IMR-90 (cell line): Measurements from ENCODE around the gene AP3B1. TPM values are rescaled to one million over a fixed set of nuclear protein-coding genes. Genes with fewer than 3 reads are reported as not detected.

Experiments used
- ATAC-seq: fragments of 200-7000 bp; cut with Tn5 transposase; 2 replicates; pipeline ENCODE4 v1.9.1; 2020; ENCODE audit warnings: low read depth, mild to moderate bottlenecking, moderate library complexity
- BruUV-seq: library from RNA; stranded (reverse); fragments of 400-500 nt; replicated peaks from 2 replicates; lab custom pipeline; 2021; lab: Mats Ljungman, UMichigan
- CTCF ChIA-PET: fragments of 300-600 bp; formaldehyde crosslinking; extraction: SDS; loops from one replicate; lab custom pipeline; 2021; ENCODE audit warnings: antibody characterized with exemption; lab: Yijun Ruan, JAX
- POLR2A ChIA-PET: fragments of 300-600 bp; sonication (Branson Sonifier 250); formaldehyde crosslinking; loops from one replicate; lab custom pipeline; 2022; ENCODE audit warnings: antibody characterized with exemption; ENCODE audit not compliant: unreplicated experiment; lab: Charles Lee
- DNase-seq: peaks from one replicate; pipeline ENCODE4 v3.0.0; 2013
- H2AFZ ChIP-seq: replicated peaks from 2 replicates; pipeline ENCODE3; 2013; ENCODE audit warnings: low read length, mild to moderate bottlenecking; ENCODE audit not compliant: poor library complexity
- H2AK5ac ChIP-seq: 2 replicates; pipeline ENCODE4 v1.6.1; 2013; ENCODE audit warnings: low read depth, low read length, inconsistent platforms
- H2AK9ac ChIP-seq: replicated peaks from 2 replicates; pipeline ENCODE3; 2013; ENCODE audit warnings: mild to moderate bottlenecking, low read depth, low read length, moderate library complexity; ENCODE audit not compliant: poor library complexity
- H2BK120ac ChIP-seq: 2 replicates; pipeline ENCODE4 v1.6.1; 2013; ENCODE audit warnings: low read depth, low read length, inconsistent platforms
- H2BK15ac ChIP-seq: 3 replicates; pipeline ENCODE4 v1.6.1; 2013; ENCODE audit warnings: low read depth, low read length, inconsistent platforms
- H2BK20ac ChIP-seq: 2 replicates; pipeline ENCODE4 v1.6.1; 2013; ENCODE audit warnings: low read depth, mild to moderate bottlenecking, inconsistent platforms, low read length, moderate library complexity
- H2BK5ac ChIP-seq: 2 replicates; pipeline ENCODE4 v1.6.1; 2013; ENCODE audit warnings: mild to moderate bottlenecking, low read depth, low read length, inconsistent platforms; ENCODE audit not compliant: poor library complexity, severe bottlenecking
- H3K14ac ChIP-seq: replicated peaks from 2 replicates; pipeline ENCODE4 v1.6.1; 2013; ENCODE audit warnings: low read depth, low read length, inconsistent platforms
- H3K18ac ChIP-seq: 2 replicates; pipeline ENCODE4 v1.6.1; 2013; ENCODE audit warnings: low read depth, low read length, control low read depth
- H3K23ac ChIP-seq: 2 replicates; pipeline ENCODE4 v1.6.1; 2013; ENCODE audit warnings: low read depth, low read length, inconsistent platforms
- H3K27ac ChIP-seq: 2 replicates; pipeline ENCODE4 v1.5.1; 2013; ENCODE audit warnings: mild to moderate bottlenecking, control low read depth, low read length; ENCODE audit not compliant: insufficient read depth
- H3K27me3 ChIP-seq: 2 replicates; pipeline ENCODE4 v1.6.1; 2013; ENCODE audit warnings: low read length; ENCODE audit not compliant: control insufficient read depth, insufficient read depth
- H3K36me3 ChIP-seq: 2 replicates; pipeline ENCODE4 v1.6.1; 2013; ENCODE audit warnings: low read length, mixed read lengths; ENCODE audit not compliant: control insufficient read depth, insufficient read depth
- H3K4ac ChIP-seq: 2 replicates; pipeline ENCODE4 v1.6.1; 2013; ENCODE audit warnings: low read depth, low read length, inconsistent platforms
- H3K4me1 ChIP-seq: 2 replicates; pipeline ENCODE4 v1.6.1; 2013; ENCODE audit warnings: low read length, mixed read lengths; ENCODE audit not compliant: control insufficient read depth, insufficient read depth
- H3K4me2 ChIP-seq: 2 replicates; pipeline ENCODE4 v1.6.1; 2013; ENCODE audit warnings: low read depth, mild to moderate bottlenecking, control low read depth, low read length, moderate library complexity
- H3K4me3 ChIP-seq: 2 replicates; pipeline ENCODE4 v1.5.1; 2013; ENCODE audit warnings: low read depth, mild to moderate bottlenecking, control low read depth, low read length, moderate library complexity; ENCODE audit not compliant: insufficient read depth
- H3K56ac ChIP-seq: 2 replicates; pipeline ENCODE4 v1.6.1; 2013; ENCODE audit warnings: low read length, inconsistent platforms; ENCODE audit not compliant: insufficient read depth; ENCODE audit errors: extremely low read depth
- H3K79me1 ChIP-seq, 2 experiments: 2 replicates each; pipeline ENCODE4 v1.6.1; 2013; ENCODE audit warnings: low read length in 2 of 2, inconsistent platforms in 1 of 2, low read depth in 1 of 2
- H3K9ac ChIP-seq: 2 replicates; pipeline ENCODE4 v1.6.1; 2013; ENCODE audit warnings: low read depth, low read length, control low read depth
- H3K9me1 ChIP-seq: 2 replicates; pipeline ENCODE4 v1.6.1; 2013; ENCODE audit warnings: low read length, inconsistent platforms; ENCODE audit not compliant: insufficient read depth
- H3K9me3 ChIP-seq: 2 replicates; pipeline ENCODE4 v1.6.1; 2013; ENCODE audit warnings: low read length; ENCODE audit not compliant: control insufficient read depth, insufficient read depth
- H4K20me1 ChIP-seq: 2 replicates; pipeline ENCODE4 v1.6.1; 2013; ENCODE audit warnings: low read length, inconsistent platforms; ENCODE audit not compliant: insufficient read depth
- H4K5ac ChIP-seq: 2 replicates; pipeline ENCODE4 v1.6.1; 2013; ENCODE audit warnings: mild to moderate bottlenecking, low read depth, low read length, control low read depth
- H4K8ac ChIP-seq, 2 experiments: 2 replicates each; pipeline ENCODE4 v1.6.1; 2013; ENCODE audit warnings: low read depth in 2 of 2, low read length in 2 of 2, control low read depth in 1 of 2, inconsistent platforms in 1 of 2
- H4K91ac ChIP-seq: 2 replicates; pipeline ENCODE4 v1.6.1; 2013; ENCODE audit warnings: low read depth, low read length, inconsistent platforms; ENCODE audit not compliant: insufficient read depth
- BHLHE40 ChIP-seq: fragments of 150-350 bp; IDR thresholded peaks from 2 replicates; pipeline ENCODE4 v1.6.1; 2016; ENCODE audit warnings: mild to moderate bottlenecking, low read depth, low read length
- CEBPB ChIP-seq: IDR thresholded peaks from 2 replicates; pipeline ENCODE4 v1.6.1; 2012; ENCODE audit warnings: low read depth, low read length, improper control_type of control experiment
- CHD1 ChIP-seq: IDR thresholded peaks from 2 replicates; pipeline ENCODE4 v1.6.1; 2012; ENCODE audit warnings: low read depth, low read length, improper control_type of control experiment
- FOS ChIP-seq: fragments of 150-350 bp; IDR thresholded peaks from 2 replicates; pipeline ENCODE4 v1.6.1; 2016; ENCODE audit warnings: low read depth, low read length
- MAFK ChIP-seq: IDR thresholded peaks from 2 replicates; pipeline ENCODE4 v1.6.1; 2012; ENCODE audit warnings: low read depth, low read length, improper control_type of control experiment
- MAZ ChIP-seq: IDR thresholded peaks from 2 replicates; pipeline ENCODE4 v1.6.1; 2012; ENCODE audit warnings: low read depth, mild to moderate bottlenecking, low read length, improper control_type of control experiment, moderate library complexity, borderline replicate concordance
- MXI1 ChIP-seq: IDR thresholded peaks from 2 replicates; pipeline ENCODE4 v1.6.1; 2012; ENCODE audit warnings: low read depth, mild to moderate bottlenecking, low read length, moderate library complexity, borderline replicate concordance
- NFE2L2 ChIP-seq: fragments of 150-350 bp; IDR thresholded peaks from 2 replicates; pipeline ENCODE4 v1.6.1; 2016; ENCODE audit warnings: low read depth, mild to moderate bottlenecking, low read length
- RAD21 ChIP-seq: IDR thresholded peaks from 2 replicates; pipeline ENCODE4 v1.6.1; 2012; ENCODE audit warnings: low read length, improper control_type of control experiment
- RCOR1 ChIP-seq: IDR thresholded peaks from 2 replicates; pipeline ENCODE4 v1.6.1; 2012; ENCODE audit warnings: mild to moderate bottlenecking, low read length, improper control_type of control experiment; ENCODE audit not compliant: insufficient replicate concordance
- WGBS, 2 experiments: methylation state at CpG; one replicate each; pipeline versions ENCODE4 v1.1.5 to v1.1.7; 2013; ENCODE audit warnings: missing lambda C conversion rate in 2 of 2; ENCODE audit not compliant: insufficient read length in 1 of 2; ENCODE audit errors: extremely low coverage in 2 of 2; 5-methylcytosine and 5-hydroxymethylcytosine counted together
- dilution Hi-C: fragments of 300-500 bp; cut with HindIII; formaldehyde crosslinking; loops from one replicate; pipeline ENCODE4 v1.14.3; 2018; ENCODE audit warnings: low sequenced_read_pairs; ENCODE audit not compliant: unreplicated experiment
- in situ Hi-C: fragments of 300-500 bp; cut with MboI; formaldehyde crosslinking; loops from 3 replicates; pipeline ENCODE4 v1.14.3; 2019; ENCODE audit warnings: low sequenced_read_pairs, inconsistent platforms, mixed read lengths
- intact Hi-C: fragments of 100-400 bp; cut with micrococcal nuclease; formaldehyde crosslinking; loops from 2 replicates; pipeline ENCODE4 v1.10.0; 2022
- polyA plus RNA-seq, 3 experiments: library from polyadenylated mRNA; depleted of rRNA; stranded (reverse); fragments of >200 nt; gene quantifications; 2 replicates each; pipeline ENCODE4 v1.2.3, GENCODE V29; 2012; ENCODE audit warnings: low replicate concordance in 1 of 3
- total RNA-seq: library from RNA; depleted of rRNA; stranded (reverse); fragments of >200 nt; gene quantifications from 2 replicates; pipeline ENCODE4 v1.2.3, GENCODE V29; 2012
- TF ChIP-seq, protein P1 (sequence below): conservative IDR thresholded peaks from 2 replicates; pipeline ENCODE4 v1.5.1; 2012; ENCODE audit warnings: mild to moderate bottlenecking, low read depth, low read length, improper control_type of control experiment
- TF ChIP-seq, protein P2 (sequence below): fragments of 150-350 bp; IDR thresholded peaks from 2 replicates; pipeline ENCODE4 v1.6.1; 2016; ENCODE audit warnings: low read depth, mild to moderate bottlenecking, low read length, moderate library complexity, borderline replicate concordance

The AP3B1 gene
- total and polyA plus RNA-seq, 2 of the 4 experiments (the other 2 are of a cell fraction): 33.1 to 59.0 TPM

DNA sequence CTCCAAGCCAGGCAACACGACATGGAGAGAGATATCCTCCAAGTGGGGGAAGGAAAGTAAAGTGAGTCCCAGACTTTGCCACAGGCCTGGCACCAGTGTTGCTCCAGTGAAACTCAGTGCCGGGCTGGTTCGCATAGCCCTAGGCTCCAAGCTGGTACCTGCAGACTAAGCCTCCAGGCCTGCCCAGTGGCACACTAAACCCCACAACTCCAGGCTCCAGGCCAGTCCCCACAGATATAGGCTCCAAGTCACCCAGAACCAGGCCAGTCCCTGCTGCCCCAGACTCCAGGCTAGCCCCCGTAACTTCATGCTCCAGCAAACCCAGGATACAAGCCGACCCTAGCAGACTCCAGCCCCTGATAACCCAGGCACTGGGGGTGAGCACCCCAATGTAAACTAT is 23.0 kb upstream of the AP3B1 start:
- H4K8ac ChIP-seq: no peak overlapping the region
- H3K18ac ChIP-seq: no peak overlapping the region
- no peaks in the 10 kb centered on the region for H4K20me1 ChIP-seq
- H2AK5ac ChIP-seq: no peak overlapping the region
- H3K4me3 ChIP-seq: no peak overlapping the region
- BruUV-seq: no TSS peak
- no peak overlapping the region for H3K14ac ChIP-seq
- H4K5ac ChIP-seq: no peak overlapping the region
- no peak overlapping the region for H2BK5ac ChIP-seq
- intact Hi-C loops (no loop called here), in situ Hi-C loops (loop anchor here (25.0 kb wide), 1 partner anchor 645 kb away; no protein-coding TSS in a partner anchor), dilution Hi-C loops (no loop called here)
- WGBS, 2 experiments: 100% methylated on average over 3 of the region's 5 CpGs; no CpG with 5 or more reads in 1 of the 2 experiments
- ATAC-seq (no peak), DNase-seq (no peak)
- no peak overlapping the region for H3K27ac ChIP-seq
- no peak overlapping the region for H2BK120ac ChIP-seq
- no peak overlapping the region for H3K9ac ChIP-seq
- CTCF ChIA-PET: no interaction called here
- no peaks in the 10 kb centered on the region for H3K4me1 ChIP-seq
- H2BK15ac ChIP-seq: no peak overlapping the region
- no peak overlapping the region; the same call in 1 of the 2 replicates for H3K23ac ChIP-seq
- no peak overlapping the region for H4K91ac ChIP-seq
- H2BK20ac ChIP-seq: no peak overlapping the region
- H3K79me1 ChIP-seq: no peaks in the 10 kb centered on the region
- H3K9me1 ChIP-seq: no peaks in the 10 kb centered on the region
- no peak overlapping the region for H2AFZ ChIP-seq
- H3K27me3 ChIP-seq: no peaks in the 10 kb centered on the region
- H3K4ac ChIP-seq: no peak overlapping the region
- no peak overlapping the region for H3K56ac ChIP-seq
- H3K36me3 ChIP-seq: no peaks in the 10 kb centered on the region
- POLR2A ChIA-PET: no interaction called here
- H3K4me2 ChIP-seq: no peak overlapping the region
- H3K9me3 ChIP-seq: peaks cover 5% of the 10 kb centered on the region; the same call in 1 of the 2 replicates
- TF ChIP-seq MXI1: no peak
- no peak for TF ChIP-seq RCOR1
- TF ChIP-seq MAZ: no peak
- no peak for TF ChIP-seq CHD1
- no peak for TF ChIP-seq RAD21
- no peak for TF ChIP-seq FOS
- TF ChIP-seq BHLHE40: no peak
- TF ChIP-seq, protein P1, sequence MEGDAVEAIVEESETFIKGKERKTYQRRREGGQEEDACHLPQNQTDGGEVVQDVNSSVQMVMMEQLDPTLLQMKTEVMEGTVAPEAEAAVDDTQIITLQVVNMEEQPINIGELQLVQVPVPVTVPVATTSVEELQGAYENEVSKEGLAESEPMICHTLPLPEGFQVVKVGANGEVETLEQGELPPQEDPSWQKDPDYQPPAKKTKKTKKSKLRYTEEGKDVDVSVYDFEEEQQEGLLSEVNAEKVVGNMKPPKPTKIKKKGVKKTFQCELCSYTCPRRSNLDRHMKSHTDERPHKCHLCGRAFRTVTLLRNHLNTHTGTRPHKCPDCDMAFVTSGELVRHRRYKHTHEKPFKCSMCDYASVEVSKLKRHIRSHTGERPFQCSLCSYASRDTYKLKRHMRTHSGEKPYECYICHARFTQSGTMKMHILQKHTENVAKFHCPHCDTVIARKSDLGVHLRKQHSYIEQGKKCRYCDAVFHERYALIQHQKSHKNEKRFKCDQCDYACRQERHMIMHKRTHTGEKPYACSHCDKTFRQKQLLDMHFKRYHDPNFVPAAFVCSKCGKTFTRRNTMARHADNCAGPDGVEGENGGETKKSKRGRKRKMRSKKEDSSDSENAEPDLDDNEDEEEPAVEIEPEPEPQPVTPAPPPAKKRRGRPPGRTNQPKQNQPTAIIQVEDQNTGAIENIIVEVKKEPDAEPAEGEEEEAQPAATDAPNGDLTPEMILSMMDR: no peak
- TF ChIP-seq CEBPB: no peak
- TF ChIP-seq MAFK: no peak
- TF ChIP-seq, protein P2, sequence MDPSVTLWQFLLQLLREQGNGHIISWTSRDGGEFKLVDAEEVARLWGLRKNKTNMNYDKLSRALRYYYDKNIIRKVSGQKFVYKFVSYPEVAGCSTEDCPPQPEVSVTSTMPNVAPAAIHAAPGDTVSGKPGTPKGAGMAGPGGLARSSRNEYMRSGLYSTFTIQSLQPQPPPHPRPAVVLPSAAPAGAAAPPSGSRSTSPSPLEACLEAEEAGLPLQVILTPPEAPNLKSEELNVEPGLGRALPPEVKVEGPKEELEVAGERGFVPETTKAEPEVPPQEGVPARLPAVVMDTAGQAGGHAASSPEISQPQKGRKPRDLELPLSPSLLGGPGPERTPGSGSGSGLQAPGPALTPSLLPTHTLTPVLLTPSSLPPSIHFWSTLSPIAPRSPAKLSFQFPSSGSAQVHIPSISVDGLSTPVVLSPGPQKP: no peak
- TF ChIP-seq NFE2L2: no peak
- H2AK9ac ChIP-seq: peak overlapping the region; percentile 24
